Measurements from ENCODE around the gene SLC6A7.

The SLC6A7 gene

GRCh38 chr5:150156027-150156368 lies 33.9 kb upstream of the SLC6A7 start:
- DNase-seq = no peak

GRCh38 chr5:150156540-150156939 lies 33.3 kb upstream of the SLC6A7 start:
- DNase-seq = no peak

GRCh38 chr5:150157168-150157567 lies 32.7 kb upstream of the SLC6A7 start:
- DNase-seq = no peak

- no peak for DNase-seq
Observed at GRCh38 chr5:150158170-150158949, 31.5 kb upstream of the SLC6A7 start.

- DNase-seq = no peak
Observed at GRCh38 chr5:150159031-150159430, 30.8 kb upstream of the SLC6A7 start.

- DNase-seq = no peak
Observed at GRCh38 chr5:150159741-150160179, 30.1 kb upstream of the SLC6A7 start.

- DNase-seq = no peak
Observed at GRCh38 chr5:150160448-150161081, 29.3 kb upstream of the SLC6A7 start.

- DNase-seq = peak; percentile 21 to 61 (median 54)
Observed at GRCh38 chr5:150161242-150162141, 28.4 kb upstream of the SLC6A7 start.

- no peak for DNase-seq
Observed at GRCh38 chr5:150162142-150162513, 27.7 kb upstream of the SLC6A7 start.

GRCh38 chr5:150163035-150163434 lies 26.8 kb upstream of the SLC6A7 start:
- no peak for DNase-seq

GRCh38 chr5:150163547-150164059 lies 26.3 kb upstream of the SLC6A7 start:
- no peak for DNase-seq

- DNase-seq = no peak
Observed at GRCh38 chr5:150164211-150164980, 25.5 kb upstream of the SLC6A7 start.

GRCh38 chr5:150166037-150166649 lies 23.7 kb upstream of the SLC6A7 start:
- DNase-seq = no peak

GRCh38 chr5:150166650-150167511 lies 23.0 kb upstream of the SLC6A7 start, which contains the start of gene CDX1:
CDX1 (plus strand) TSS chr5:150166778; CDS start chr5:150166877, 99 bp downstream.
- no peak for DNase-seq

GRCh38 chr5:150167512-150167850 lies 22.4 kb upstream of the SLC6A7 start:
- no peak for DNase-seq

GRCh38 chr5:150167908-150168307 lies 22.0 kb upstream of the SLC6A7 start:
- no peak for DNase-seq

GRCh38 chr5:150168864-150169263 lies 21.0 kb upstream of the SLC6A7 start:
- DNase-seq = no peak

GRCh38 chr5:150172145-150172544 lies 17.7 kb upstream of the SLC6A7 start:
- DNase-seq = no peak

GRCh38 chr5:150172556-150172955 lies 17.3 kb upstream of the SLC6A7 start:
- DNase-seq = no peak

- no peak for DNase-seq
Observed at GRCh38 chr5:150173161-150173560, 16.7 kb upstream of the SLC6A7 start.

- no peak for DNase-seq
Observed at GRCh38 chr5:150174285-150174684, 15.6 kb upstream of the SLC6A7 start.
